Effector memory CD8-positive, alpha-beta T cell (primary cell): Measurements from ENCODE around the gene TIMM17A.
A peak's percentile ranks its signal among the peaks of the same experiment; 100 is the strongest.

Experiments
- ATAC-seq: fragments of 150-1000 bp; cut with Tn5 transposase; replicated peaks from 2 replicates; pipeline ENCODE4 v1.10.0; 2021; ENCODE audit warnings: mild to moderate bottlenecking, moderate library complexity
- DNase-seq, 3 experiments: peaks; one replicate each; pipeline ENCODE4 v3.0.0; 2021
- H3K27ac Mint-ChIP-seq, 2 donors: one replicate each; pipeline ENCODE4 v1.8.0; 2022; ENCODE audit warnings: mild to moderate bottlenecking in 2 of 2, mixed read lengths in 2 of 2, moderate library complexity in 2 of 2
- H3K27me3 Mint-ChIP-seq, 2 donors: one replicate each; pipeline ENCODE4 v1.8.0; 2022; ENCODE audit warnings: mixed read lengths in 2 of 2
- H3K36me3 Mint-ChIP-seq: one replicate; pipeline ENCODE4 v1.8.0; 2022; ENCODE audit warnings: mild to moderate bottlenecking, moderate library complexity, mixed read lengths; ENCODE audit not compliant: insufficient read depth
- H3K4me1 Mint-ChIP-seq, 2 donors: one replicate each; pipeline ENCODE4 v1.8.0; 2022; ENCODE audit warnings: low read depth in 2 of 2, mixed read lengths in 2 of 2
- H3K4me3 Mint-ChIP-seq, 2 donors: one replicate each; pipeline ENCODE4 v1.8.0; 2022; ENCODE audit warnings: mild to moderate bottlenecking in 2 of 2, mixed read lengths in 2 of 2, moderate library complexity in 2 of 2
- H3K9me3 Mint-ChIP-seq, 2 donors: one replicate each; pipeline ENCODE4 v1.8.0; 2022; ENCODE audit warnings: mixed read lengths in 2 of 2
- total RNA-seq, 9 experiments: gene quantifications; one replicate each; lab custom pipeline; 2026; lab: John Stamatoyannopoulos, UW

Gene TIMM17A
- total RNA-seq: 23.3 to 135 (median 56.5) reads per million in 9 experiments

GRCh38 chr1:201955009-201955728, at the start of gene TIMM17A:
TSS of gene TIMM17A (plus strand) at chr1:201955503. CDS start at chr1:201955527, 24 bp downstream.
- H3K9me3 Mint-ChIP-seq: no peaks in the 10 kb centered on the region
- ATAC-seq (peak; percentile 97), DNase-seq (peak; percentile 90 to 92 (median 91))
- H3K36me3 Mint-ChIP-seq: peaks cover 50% of the 10 kb centered on the region
- peak within 1 kb of the TSS; percentile 98 to 99 for H3K27ac Mint-ChIP-seq
- peaks cover 9 to 18% of the 10 kb centered on the region in 2 donors for H3K4me1 Mint-ChIP-seq
- H3K4me3 Mint-ChIP-seq: peak within 1 kb of the TSS; percentile 90 to 99
- no peaks in the 10 kb centered on the region for H3K27me3 Mint-ChIP-seq

- ATAC-seq: no peak
Measured at GRCh38 chr1:201906336-201906735, 49.0 kb upstream of the TIMM17A start.

GRCh38 chr1:201907621-201908020, 47.7 kb upstream of the TIMM17A start:
- H3K9me3 Mint-ChIP-seq: no peaks in the 10 kb centered on the region
- no peaks in the 10 kb centered on the region for H3K36me3 Mint-ChIP-seq
- H3K27me3 Mint-ChIP-seq: peaks cover 6 to 34% of the 10 kb centered on the region in 2 donors
- H3K27ac Mint-ChIP-seq: no peak overlapping the region
- H3K4me3 Mint-ChIP-seq: no peak overlapping the region
- ATAC-seq (no peak), DNase-seq (no peak)
- peaks cover 0 to 3% of the 10 kb centered on the region in 2 donors for H3K4me1 Mint-ChIP-seq

More at GRCh38 chr1:201906336-201906735, 49.0 kb upstream of the TIMM17A start:
- Mint-ChIP-seq H3K27me3 (peaks cover 6 to 30% of the 10 kb centered on the region in 2 donors), H3K4me3 (no peak overlapping the region), H3K27ac (no peak overlapping the region), H3K9me3 (no peaks in the 10 kb centered on the region), H3K36me3 (no peaks in the 10 kb centered on the region), H3K4me1 (peaks cover 0 to 3% of the 10 kb centered on the region in 2 donors)
- DNase-seq: no peak

GRCh38 chr1:201911826-201912571, 43.3 kb upstream of the TIMM17A start:
- Mint-ChIP-seq H3K9me3 (no peaks in the 10 kb centered on the region), H3K27me3 (peaks cover 24 to 59% of the 10 kb centered on the region in 2 donors), H3K4me1 (no peaks in the 10 kb centered on the region), H3K36me3 (no peaks in the 10 kb centered on the region), H3K27ac (no peak overlapping the region), H3K4me3 (no peak overlapping the region)
- DNase-seq: no peak
- ATAC-seq: no peak

- ATAC-seq (no peak), DNase-seq (no peak)
- no peak overlapping the region for H3K4me3 Mint-ChIP-seq
- H3K27ac Mint-ChIP-seq: no peak overlapping the region
- H3K27me3 Mint-ChIP-seq: peaks cover 24 to 61% of the 10 kb centered on the region in 2 donors
- H3K36me3 Mint-ChIP-seq: no peaks in the 10 kb centered on the region
- no peaks in the 10 kb centered on the region for H3K9me3 Mint-ChIP-seq
- no peaks in the 10 kb centered on the region for H3K4me1 Mint-ChIP-seq
Measured at GRCh38 chr1:201912832-201913231, 42.5 kb upstream of the TIMM17A start.

- H3K27ac Mint-ChIP-seq: no peak overlapping the region
- H3K4me3 Mint-ChIP-seq: no peak overlapping the region
- H3K9me3 Mint-ChIP-seq: no peaks in the 10 kb centered on the region
- peaks cover 28 to 59% of the 10 kb centered on the region in 2 donors for H3K27me3 Mint-ChIP-seq
- H3K36me3 Mint-ChIP-seq: no peaks in the 10 kb centered on the region
- DNase-seq (no peak), ATAC-seq (no peak)
- no peaks in the 10 kb centered on the region for H3K4me1 Mint-ChIP-seq
Measured at GRCh38 chr1:201914456-201915235, 40.7 kb upstream of the TIMM17A start.

GRCh38 chr1:201916649-201917249, 38.6 kb upstream of the TIMM17A start:
- no peaks in the 10 kb centered on the region for H3K4me1 Mint-ChIP-seq
- no peak for DNase-seq

GRCh38 chr1:201917362-201918033, 37.8 kb upstream of the TIMM17A start:
- Mint-ChIP-seq H3K4me3 (no peak overlapping the region), H3K4me1 (no peaks in the 10 kb centered on the region), H3K9me3 (no peaks in the 10 kb centered on the region), H3K27ac (no peak overlapping the region), H3K36me3 (no peaks in the 10 kb centered on the region), H3K27me3 (peaks cover 38 to 58% of the 10 kb centered on the region in 2 donors)
- ATAC-seq (no peak), DNase-seq (no peak)

More at GRCh38 chr1:201916649-201917249, 38.6 kb upstream of the TIMM17A start:
- no peaks in the 10 kb centered on the region for H3K9me3 Mint-ChIP-seq
- ATAC-seq: no peak
- H3K36me3 Mint-ChIP-seq: no peaks in the 10 kb centered on the region
- H3K27me3 Mint-ChIP-seq: peaks cover 34 to 55% of the 10 kb centered on the region in 2 donors
- no peak overlapping the region for H3K4me3 Mint-ChIP-seq
- H3K27ac Mint-ChIP-seq: no peak overlapping the region

- Mint-ChIP-seq H3K4me3 (no peak overlapping the region), H3K9me3 (no peaks in the 10 kb centered on the region), H3K4me1 (no peaks in the 10 kb centered on the region), H3K27ac (no peak overlapping the region), H3K36me3 (no peaks in the 10 kb centered on the region), H3K27me3 (peaks cover 38 to 58% of the 10 kb centered on the region in 2 donors)
- DNase-seq (no peak), ATAC-seq (no peak)
Measured at GRCh38 chr1:201918343-201918742, 37.0 kb upstream of the TIMM17A start.

- H3K36me3 Mint-ChIP-seq: no peaks in the 10 kb centered on the region
- H3K9me3 Mint-ChIP-seq: no peaks in the 10 kb centered on the region
- H3K4me1 Mint-ChIP-seq: no peaks in the 10 kb centered on the region
- H3K27me3 Mint-ChIP-seq: peaks cover 26 to 35% of the 10 kb centered on the region in 2 donors
- DNase-seq (no peak), ATAC-seq (no peak)
- no peak overlapping the region for H3K27ac Mint-ChIP-seq
- no peak overlapping the region for H3K4me3 Mint-ChIP-seq
Measured at GRCh38 chr1:201921952-201922558, 33.2 kb upstream of the TIMM17A start.

- Mint-ChIP-seq H3K4me3 (no peak overlapping the region), H3K27ac (no peak overlapping the region), H3K36me3 (no peaks in the 10 kb centered on the region), H3K27me3 (peaks cover 17 to 19% of the 10 kb centered on the region in 2 donors), H3K4me1 (no peaks in the 10 kb centered on the region), H3K9me3 (no peaks in the 10 kb centered on the region)
- DNase-seq (no peak), ATAC-seq (no peak)
Measured at GRCh38 chr1:201925301-201925567, 30.1 kb upstream of the TIMM17A start.

- Mint-ChIP-seq H3K4me1 (no peaks in the 10 kb centered on the region), H3K36me3 (no peaks in the 10 kb centered on the region), H3K27ac (no peak overlapping the region), H3K27me3 (peaks cover 11% of the 10 kb centered on the region in 2 donors), H3K9me3 (no peaks in the 10 kb centered on the region), H3K4me3 (no peak overlapping the region)
- DNase-seq (no peak), ATAC-seq (no peak)
Measured at GRCh38 chr1:201925981-201926645, 29.2 kb upstream of the TIMM17A start.
